ENCODE measurements around the gene LTBP1. TPM values are rescaled to one million over a fixed set of nuclear protein-coding genes. Genes with fewer than 3 reads are reported as not detected.

The LTBP1 gene
- polyA plus RNA-seq, 1 experiment: 124 TPM

DNA sequence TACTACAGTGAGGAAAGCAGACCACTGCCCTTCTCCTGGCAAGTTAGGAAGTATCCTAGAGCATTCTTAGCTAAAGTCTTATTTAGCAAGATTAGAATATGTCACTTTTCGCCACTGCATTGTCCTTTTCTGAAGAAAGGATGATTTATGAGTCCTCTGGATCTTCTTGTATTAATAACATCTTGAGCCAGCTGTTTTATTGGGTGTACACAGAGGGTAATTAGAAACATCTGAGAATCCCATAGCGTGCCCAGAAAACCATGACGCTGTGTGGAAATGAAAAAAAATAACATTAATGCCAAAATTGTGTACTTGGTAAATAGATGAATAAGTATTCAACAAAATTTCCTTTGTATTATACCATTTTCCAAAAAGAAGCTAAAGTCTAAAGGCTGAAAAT lies 198.7 kb downstream of the LTBP1 start:
- TF ChIP-seq, protein P1, sequence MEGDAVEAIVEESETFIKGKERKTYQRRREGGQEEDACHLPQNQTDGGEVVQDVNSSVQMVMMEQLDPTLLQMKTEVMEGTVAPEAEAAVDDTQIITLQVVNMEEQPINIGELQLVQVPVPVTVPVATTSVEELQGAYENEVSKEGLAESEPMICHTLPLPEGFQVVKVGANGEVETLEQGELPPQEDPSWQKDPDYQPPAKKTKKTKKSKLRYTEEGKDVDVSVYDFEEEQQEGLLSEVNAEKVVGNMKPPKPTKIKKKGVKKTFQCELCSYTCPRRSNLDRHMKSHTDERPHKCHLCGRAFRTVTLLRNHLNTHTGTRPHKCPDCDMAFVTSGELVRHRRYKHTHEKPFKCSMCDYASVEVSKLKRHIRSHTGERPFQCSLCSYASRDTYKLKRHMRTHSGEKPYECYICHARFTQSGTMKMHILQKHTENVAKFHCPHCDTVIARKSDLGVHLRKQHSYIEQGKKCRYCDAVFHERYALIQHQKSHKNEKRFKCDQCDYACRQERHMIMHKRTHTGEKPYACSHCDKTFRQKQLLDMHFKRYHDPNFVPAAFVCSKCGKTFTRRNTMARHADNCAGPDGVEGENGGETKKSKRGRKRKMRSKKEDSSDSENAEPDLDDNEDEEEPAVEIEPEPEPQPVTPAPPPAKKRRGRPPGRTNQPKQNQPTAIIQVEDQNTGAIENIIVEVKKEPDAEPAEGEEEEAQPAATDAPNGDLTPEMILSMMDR (IDR thresholded peaks at IDR 0.05; ENCODE audit: insufficient read depth, low read depth, low read length): no peak
- Histone ChIP-seq H3K4me3 (ENCODE audit: low read depth, low read length) (no peak overlapping the region), H3K36me3 (ENCODE audit: control insufficient read depth, insufficient read depth, low read length) (no peaks in the 10 kb centered on the region), H3K27me3 (ENCODE audit: control insufficient read depth, insufficient read depth, low read length) (no peaks in the 10 kb centered on the region)
- CTCF ChIA-PET: interaction anchor here (1.1 kb wide), 1 partner anchor 14 kb away, joined by 3 read pairs; no protein-coding TSS in a partner anchor
- peak; percentile 54 for DNase-seq (ENCODE audit: low read depth)
- POLR2A ChIA-PET: no interaction called here

DNA sequence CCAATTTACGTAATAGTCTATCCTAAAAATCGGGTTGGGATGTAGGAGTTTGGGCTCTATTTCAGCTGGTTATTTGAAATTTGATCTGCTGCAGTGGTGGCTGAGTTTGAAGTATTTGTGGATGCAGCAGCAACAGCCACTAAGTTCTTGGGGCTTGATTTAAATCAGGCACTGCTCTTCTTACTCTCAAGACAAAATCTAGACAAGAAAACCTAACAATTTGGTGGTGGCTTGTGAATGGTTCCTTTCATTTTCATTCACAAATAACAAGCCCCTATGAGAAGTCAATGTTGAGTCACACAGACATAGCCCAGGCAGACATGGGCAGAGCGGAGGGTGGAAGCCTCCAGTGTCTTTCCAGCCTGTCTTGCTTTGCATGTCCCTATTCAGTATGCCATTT lies 199.3 kb downstream of the LTBP1 start:
- Histone ChIP-seq H3K4me3 (ENCODE audit: low read depth, low read length) (no peak overlapping the region), H3K27me3 (ENCODE audit: control insufficient read depth, insufficient read depth, low read length) (no peaks in the 10 kb centered on the region), H3K36me3 (ENCODE audit: control insufficient read depth, insufficient read depth, low read length) (no peaks in the 10 kb centered on the region)
- ChIA-PET POLR2A (no interaction called here), CTCF (interaction anchor here (1.1 kb wide), 1 partner anchor 13 kb away, joined by 3 read pairs; no protein-coding TSS in a partner anchor)
- TF ChIP-seq, protein P1 (IDR thresholded peaks at IDR 0.05; ENCODE audit: insufficient read depth, low read depth, low read length): no peak
- no peak for DNase-seq (ENCODE audit: low read depth)

DNA sequence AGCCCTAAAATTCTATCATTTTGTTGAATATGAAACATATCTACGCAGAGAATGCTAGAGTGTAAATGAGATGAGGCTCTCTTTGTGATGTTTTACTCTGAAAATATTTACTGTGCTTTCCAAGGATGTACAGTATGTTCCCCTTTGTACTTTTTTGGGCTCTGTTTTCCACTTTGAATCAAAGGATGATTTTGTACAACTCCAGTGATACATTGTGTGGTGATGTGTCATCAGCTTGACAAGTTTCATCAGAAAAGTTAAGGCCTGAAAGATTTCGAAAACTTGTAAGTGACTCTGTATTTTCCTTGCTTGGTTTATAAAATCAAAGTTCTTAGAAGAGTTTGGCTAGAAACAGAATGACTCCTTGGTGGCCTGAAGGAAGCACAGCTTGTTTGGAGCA lies 206.3 kb downstream of the LTBP1 start:
- CTCF ChIA-PET: no interaction called here

GRCh38 chr2:33158482-33159003 lies 211.8 kb downstream of the LTBP1 start:
- POLR2A ChIA-PET: no interaction called here
- H3K4me3 ChIP-seq (ENCODE audit: low read depth, low read length): no peak overlapping the region
- CTCF ChIA-PET: interaction anchor here (1.3 to 1.5 kb wide), 2 partner anchors 13 to 284 kb away, joined by 3 read pairs; no protein-coding TSS in a partner anchor
- H3K27me3 ChIP-seq (ENCODE audit: control insufficient read depth, insufficient read depth, low read length): no peaks in the 10 kb centered on the region
- peak; percentile 59 for DNase-seq (ENCODE audit: low read depth)
- no peaks in the 10 kb centered on the region for H3K36me3 ChIP-seq (ENCODE audit: control insufficient read depth, insufficient read depth, low read length)
- TF ChIP-seq, protein P1 (IDR thresholded peaks at IDR 0.05; ENCODE audit: insufficient read depth, low read depth, low read length): no peak

More for the DNA sequence above, 206.3 kb downstream of the LTBP1 start:
- POLR2A ChIA-PET: no interaction called here
- no peak for DNase-seq (ENCODE audit: low read depth)
- H3K36me3 ChIP-seq (ENCODE audit: control insufficient read depth, insufficient read depth, low read length): no peaks in the 10 kb centered on the region
- no peak overlapping the region for H3K4me3 ChIP-seq (ENCODE audit: low read depth, low read length)
- TF ChIP-seq, protein P1 (IDR thresholded peaks at IDR 0.05; ENCODE audit: insufficient read depth, low read depth, low read length): no peak
- no peaks in the 10 kb centered on the region for H3K27me3 ChIP-seq (ENCODE audit: control insufficient read depth, insufficient read depth, low read length)

GRCh38 chr2:33160191-33160590 lies 213.4 kb downstream of the LTBP1 start:
- ChIA-PET CTCF (interaction anchor here (0.6 kb wide), 1 partner anchor 188 kb away, joined by 3 read pairs; no protein-coding TSS in a partner anchor), POLR2A (no interaction called here)
- H3K27me3 ChIP-seq (ENCODE audit: control insufficient read depth, insufficient read depth, low read length): no peaks in the 10 kb centered on the region
- DNase-seq (ENCODE audit: low read depth): no peak
- no peak overlapping the region for H3K4me3 ChIP-seq (ENCODE audit: low read depth, low read length)
- H3K36me3 ChIP-seq (ENCODE audit: control insufficient read depth, insufficient read depth, low read length): no peaks in the 10 kb centered on the region
- TF ChIP-seq, protein P1 (IDR thresholded peaks at IDR 0.05; ENCODE audit: insufficient read depth, low read depth, low read length): no peak

Measured in BJ (cell line).